Sigmoid colon (tissue), 7 donors: ENCODE data around the gene CBFA2T3. TPM values are rescaled to one million over a fixed set of nuclear protein-coding genes. Genes with fewer than 3 reads are reported as not detected.

Source experiments
- DNase-seq: peaks from one replicate; pipeline ENCODE4 v3.0.0-alpha.2; 2019
- H3K27ac ChIP-seq, 4 donors: fragments of 200-600 bp; sonication (generic); one replicate each; pipeline ENCODE4 v1.5.1; 2016 to 2019; ENCODE audit warnings: mild to moderate bottlenecking in 1 of 4
- H3K27me3 ChIP-seq, 3 donors: fragments of 200-600 bp; sonication (generic); one replicate each; pipeline ENCODE4 v1.5.1; 2019; ENCODE audit warnings: mild to moderate bottlenecking in 1 of 3
- H3K36me3 ChIP-seq, 4 donors: fragments of 200-600 bp; sonication (generic); one replicate each; pipeline ENCODE4 v1.5.1; 2016 to 2019
- H3K4me1 ChIP-seq, 4 donors: fragments of 200-600 bp; sonication (generic); one replicate each; pipeline ENCODE4 v1.5.1; 2017 to 2019
- H3K4me3 ChIP-seq, 4 donors: fragments of 200-600 bp; sonication (generic); one replicate each; pipeline ENCODE4 v1.5.1; 2017 to 2019; ENCODE audit warnings: mild to moderate bottlenecking in 2 of 4, moderate library complexity in 1 of 4
- H3K9me3 ChIP-seq, 4 donors: fragments of 200-600 bp in 3 of 4; sonication (generic) in 3 of 4; one replicate each; pipeline versions ENCODE4 v1.5.1 to v1.6.1; 2013 to 2019
- CTCF ChIP-seq, 4 experiments: fragments of 450-650 bp in 3 of 4; fragments of 200-600 bp in 1 of 4; IDR thresholded peaks; one replicate each; pipeline ENCODE4 v1.5.1; 2016 to 2019; ENCODE audit warnings: antibody characterized with exemption in 4 of 4, mild to moderate bottlenecking in 3 of 4, moderate library complexity in 2 of 4
- EP300 ChIP-seq, 4 donors: sonication (generic); formaldehyde crosslinking; IDR thresholded peaks; one replicate each; pipeline ENCODE4 v1.6.1; 2017; ENCODE audit warnings: antibody characterized with exemption in 4 of 4
- POLR2A ChIP-seq, 2 donors: fragments of 450-650 bp; IDR thresholded peaks; one replicate each; pipeline ENCODE4 v1.6.1; 2016; ENCODE audit warnings: antibody characterized with exemption in 2 of 2, mild to moderate bottlenecking in 2 of 2, moderate library complexity in 2 of 2
- POLR2AphosphoS5 ChIP-seq, 4 donors: sonication (generic); formaldehyde crosslinking; IDR thresholded peaks; one replicate each; pipeline ENCODE4 v1.6.1; 2017; ENCODE audit warnings: antibody characterized with exemption in 4 of 4
- WGBS, 2 donors: extraction: QIAGEN DNeasy Blood & Tissue Kit; methylation state at CpG; one replicate each; pipeline ENCODE4 v1.1.7; 2013; 5-methylcytosine and 5-hydroxymethylcytosine counted together
- intact Hi-C: fragments of 100-400 bp; cut with DNase I; formaldehyde crosslinking; loops from one replicate; pipeline ENCODE4 v1.15.1; 2023
- polyA plus RNA-seq, 3 donors: library from polyadenylated mRNA; stranded (reverse); fragments of 200-250 nt; gene quantifications; one replicate each; pipeline ENCODE4 v1.2.3, GENCODE V29; 2013
- total RNA-seq, 4 donors: library from RNA; depleted of rRNA; stranded (reverse); fragments of >200 nt; gene quantifications; one replicate each; pipeline ENCODE4 v1.1.0, GENCODE V29; 2016
- donor health status: healthy with polysubstance abuse.
- donor health status: Bipolar disorder and iron deficiency.
- donor health status: healthy.

Gene CBFA2T3
- total and polyA plus RNA-seq, 7 donors: 0.95 to 26.8 (median 4.3) TPM

GRCh38 chr16:88910284-88911135, 66.5 kb downstream of the CBFA2T3 start:
- H3K27me3 ChIP-seq: peaks cover 0 to 50% (median 38%) of the 10 kb centered on the region in 3 donors
- 48 to 74% methylated on average over 26 of the region's 26 CpGs for WGBS, 2 donors

GRCh38 chr16:88909431-88910210, 67.4 kb downstream of the CBFA2T3 start:
- intact Hi-C loops: no loop called here

More at GRCh38 chr16:88910284-88911135, 66.5 kb downstream of the CBFA2T3 start:
- DNase-seq: no peak
- peaks cover 0 to 8% (median 1%) of the 10 kb centered on the region in 4 donors for H3K4me1 ChIP-seq
- no peak overlapping the region for H3K4me3 ChIP-seq
- TF ChIP-seq EP300 (IDR thresholded peaks at IDR 0.05) (no peak), POLR2A (IDR thresholded peaks at IDR 0.05) (no peak), CTCF (IDR thresholded peaks at IDR 0.05) (no peak), POLR2AphosphoS5 (IDR thresholded peaks at IDR 0.05) (no peak)
- intact Hi-C loops: no loop called here
- H3K36me3 ChIP-seq: no peaks in the 10 kb centered on the region
- H3K9me3 ChIP-seq: no peaks in the 10 kb centered on the region
- H3K27ac ChIP-seq: no peak overlapping the region

GRCh38 chr16:88908307-88908706, 68.7 kb downstream of the CBFA2T3 start:
- peaks cover 0 to 31% (median 23%) of the 10 kb centered on the region in 3 donors for H3K27me3 ChIP-seq
- no peak for DNase-seq
- peak overlapping the region in 1 of 4 donors; percentile 14 for H3K27ac ChIP-seq
- intact Hi-C loops: no loop called here
- H3K36me3 ChIP-seq: no peaks in the 10 kb centered on the region
- H3K4me1 ChIP-seq: peaks cover 0 to 8% (median 1%) of the 10 kb centered on the region in 4 donors
- no peaks in the 10 kb centered on the region for H3K9me3 ChIP-seq
- TF ChIP-seq CTCF (IDR thresholded peaks at IDR 0.05) (no peak), POLR2AphosphoS5 (IDR thresholded peaks at IDR 0.05) (no peak), EP300 (IDR thresholded peaks at IDR 0.05) (no peak), POLR2A (IDR thresholded peaks at IDR 0.05) (no peak)
- whole genome bisulfite sequencing, 2 donors: 82 to 86% methylated on average over 17 of the region's 17 CpGs
- H3K4me3 ChIP-seq: no peak overlapping the region

More at GRCh38 chr16:88909431-88910210, 67.4 kb downstream of the CBFA2T3 start:
- H3K36me3 ChIP-seq: no peaks in the 10 kb centered on the region
- 75 to 85% methylated on average over 44 of the region's 44 CpGs for WGBS, 2 donors
- no peak for DNase-seq
- H3K9me3 ChIP-seq: no peaks in the 10 kb centered on the region
- H3K4me3 ChIP-seq: no peak overlapping the region
- TF ChIP-seq POLR2A (IDR thresholded peaks at IDR 0.05): no peak
- TF ChIP-seq EP300 (IDR thresholded peaks at IDR 0.05): no peak
- TF ChIP-seq POLR2AphosphoS5 (IDR thresholded peaks at IDR 0.05): no peak
- TF ChIP-seq CTCF (IDR thresholded peaks at IDR 0.05): no peak
- H3K27ac ChIP-seq: no peak overlapping the region
- H3K27me3 ChIP-seq: peaks cover 0 to 44% (median 33%) of the 10 kb centered on the region in 3 donors
- peaks cover 0 to 8% (median 1%) of the 10 kb centered on the region in 4 donors for H3K4me1 ChIP-seq

- DNase-seq: no peak
- intact Hi-C loops: no loop called here
- H3K4me1 ChIP-seq: peaks cover 0 to 8% (median 1%) of the 10 kb centered on the region in 4 donors
- peaks cover 0 to 26% (median 19%) of the 10 kb centered on the region in 3 donors for H3K27me3 ChIP-seq
- no peak overlapping the region for H3K4me3 ChIP-seq
- no peak for TF ChIP-seq POLR2AphosphoS5 (IDR thresholded peaks at IDR 0.05)
- no peak for TF ChIP-seq EP300 (IDR thresholded peaks at IDR 0.05)
- no peak for TF ChIP-seq POLR2A (IDR thresholded peaks at IDR 0.05)
- no peak for TF ChIP-seq CTCF (IDR thresholded peaks at IDR 0.05)
- no peaks in the 10 kb centered on the region for H3K36me3 ChIP-seq
- no peaks in the 10 kb centered on the region for H3K9me3 ChIP-seq
- H3K27ac ChIP-seq: no peak overlapping the region
- WGBS, 2 donors: 64 to 83% methylated on average over 4 of the region's 4 CpGs
These were observed 69.2 kb downstream of the CBFA2T3 start for GRCh38 chr16:88907768-88908167.
